Limb (tissue), 2 donors: Measurements from ENCODE around the gene ATP5IF1.

ENCODE experiments used
- DNase-seq, 2 donors: peaks; one replicate each; pipeline ENCODE4 v3.0.0-alpha.2; 2016; ENCODE audit errors: extremely low spot score in 2 of 2

ATP5IF1 gene

DNA sequence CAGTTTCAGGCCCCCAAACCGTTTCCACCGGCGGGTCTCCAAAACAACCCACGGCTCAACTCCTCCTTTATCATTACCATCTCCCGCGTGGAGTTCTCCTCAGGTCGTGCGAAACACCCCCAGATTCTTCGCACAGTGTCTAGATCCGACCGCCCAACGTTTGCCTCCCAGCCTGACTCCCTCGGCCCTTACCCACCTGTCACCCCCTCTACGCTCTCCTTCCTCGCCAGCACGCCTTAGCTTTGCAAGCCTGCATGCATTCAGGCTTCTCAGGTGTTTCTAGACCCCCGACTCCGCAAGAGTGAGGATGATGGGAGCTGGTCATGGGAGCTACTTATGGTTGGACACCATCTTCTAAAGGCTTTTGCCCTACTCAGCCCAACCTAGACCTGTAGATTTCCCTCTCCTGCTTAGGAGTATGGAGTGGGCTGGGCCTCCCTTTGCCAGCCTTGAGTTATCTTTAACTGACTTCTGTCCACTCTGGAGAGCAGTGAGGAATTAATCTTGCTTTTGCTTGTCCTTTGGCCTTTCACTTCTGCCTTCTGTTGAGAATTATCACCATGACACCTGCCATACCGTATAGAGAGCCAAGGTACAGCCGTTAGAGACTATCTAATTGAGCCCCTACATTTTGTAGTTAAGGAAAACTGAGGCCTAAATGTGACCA is 865 bp downstream of the ATP5IF1 start:
- no peak for DNase-seq

DNA sequence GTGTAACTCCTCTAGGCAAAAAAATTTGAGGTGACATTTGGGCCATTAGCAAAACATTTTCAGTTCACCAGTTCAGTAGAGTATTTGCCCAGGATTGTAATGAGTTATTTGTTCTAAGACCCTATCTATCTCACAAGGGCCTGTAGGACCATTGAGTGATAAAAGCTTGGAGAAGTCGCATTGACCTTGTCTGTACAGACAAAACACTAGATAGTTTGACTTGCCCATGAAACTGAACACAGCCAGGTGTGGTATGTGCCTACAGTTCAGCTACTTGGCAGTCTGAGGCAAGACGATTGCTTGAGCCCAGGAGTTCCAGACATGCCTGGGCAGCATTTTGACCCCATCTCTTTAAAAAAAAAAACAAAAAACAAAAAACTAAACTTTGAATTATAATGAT is 3.1 kb downstream of the ATP5IF1 start:
- DNase-seq = no peak

DNA sequence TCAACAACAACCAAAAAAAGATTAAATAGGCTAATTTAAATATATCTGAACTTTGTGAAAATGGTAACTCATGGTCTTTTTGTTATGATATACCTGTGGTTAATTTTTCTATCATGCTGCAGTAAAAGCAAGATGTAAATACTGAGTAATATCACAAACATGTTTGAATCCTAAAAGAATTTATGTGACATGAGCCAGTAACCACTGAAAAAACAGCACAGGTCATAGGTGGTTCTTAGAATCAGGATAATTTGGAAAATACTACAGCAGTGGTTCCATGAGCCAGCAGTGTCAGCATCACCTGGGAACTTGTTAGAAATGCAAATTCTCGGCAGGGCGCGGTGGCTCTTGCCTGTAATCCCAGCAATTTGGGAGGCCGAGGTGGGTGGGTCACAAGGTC is 4.1 kb downstream of the ATP5IF1 start:
- DNase-seq = no peak

DNA sequence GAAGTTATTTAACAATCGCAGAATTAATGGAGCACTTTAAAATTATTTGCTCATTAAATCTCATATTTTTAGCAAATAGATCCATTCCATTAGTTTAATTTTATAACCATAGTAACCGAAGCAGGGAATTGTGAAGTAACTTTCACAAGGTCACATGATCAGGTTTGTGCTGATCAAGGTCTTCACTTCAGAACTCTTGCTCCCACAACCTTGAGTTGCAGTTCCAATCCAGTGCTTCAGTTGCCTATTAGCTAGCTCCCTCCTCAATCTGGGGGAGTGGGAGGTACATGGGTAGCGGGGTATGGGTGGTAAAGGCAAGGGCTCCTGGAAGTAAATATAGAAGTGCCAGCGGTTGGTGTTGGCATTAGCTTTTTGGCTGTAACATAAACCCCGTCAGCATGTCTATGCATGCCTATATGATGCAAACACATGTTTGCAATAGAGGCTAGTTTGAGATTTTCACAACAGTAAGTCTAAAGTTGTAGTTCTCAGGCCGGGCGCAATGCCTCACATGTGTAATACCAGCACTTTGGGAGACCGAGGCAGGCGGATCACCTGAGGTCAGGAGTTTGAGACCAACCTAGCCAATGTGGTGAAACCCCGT is 5.8 kb downstream of the ATP5IF1 start:
- no peak for DNase-seq

DNA sequence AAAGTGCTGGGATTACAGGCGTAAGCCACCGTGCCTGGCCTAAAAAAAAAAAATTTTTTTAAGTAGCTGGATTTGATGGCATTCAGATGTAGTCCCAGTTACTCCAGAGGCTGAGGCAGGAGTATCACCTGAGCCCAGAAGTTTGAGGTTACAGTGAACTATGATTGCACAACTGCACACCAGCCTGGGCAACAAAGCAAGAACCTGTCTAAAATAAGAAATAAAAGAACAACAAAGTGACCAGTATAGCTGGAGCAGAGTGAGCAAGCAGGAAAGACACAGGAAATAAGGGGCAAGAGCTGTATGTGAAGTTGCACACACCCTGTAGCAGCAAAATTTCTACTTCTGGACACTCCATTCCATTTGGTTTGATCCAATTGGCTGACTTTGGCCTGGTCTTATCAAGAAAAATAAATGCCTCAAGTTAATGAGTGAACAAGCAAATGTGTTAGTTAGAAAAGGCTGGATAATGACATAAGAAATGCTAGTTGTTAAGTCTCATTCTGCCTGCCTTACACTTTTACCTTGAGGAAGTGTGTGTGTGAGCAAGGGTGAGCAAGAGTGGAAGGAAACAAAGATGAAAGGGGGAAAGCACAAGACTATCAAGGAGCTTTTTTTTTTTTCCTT is 7.9 kb downstream of the ATP5IF1 start:
- no peak for DNase-seq

DNA sequence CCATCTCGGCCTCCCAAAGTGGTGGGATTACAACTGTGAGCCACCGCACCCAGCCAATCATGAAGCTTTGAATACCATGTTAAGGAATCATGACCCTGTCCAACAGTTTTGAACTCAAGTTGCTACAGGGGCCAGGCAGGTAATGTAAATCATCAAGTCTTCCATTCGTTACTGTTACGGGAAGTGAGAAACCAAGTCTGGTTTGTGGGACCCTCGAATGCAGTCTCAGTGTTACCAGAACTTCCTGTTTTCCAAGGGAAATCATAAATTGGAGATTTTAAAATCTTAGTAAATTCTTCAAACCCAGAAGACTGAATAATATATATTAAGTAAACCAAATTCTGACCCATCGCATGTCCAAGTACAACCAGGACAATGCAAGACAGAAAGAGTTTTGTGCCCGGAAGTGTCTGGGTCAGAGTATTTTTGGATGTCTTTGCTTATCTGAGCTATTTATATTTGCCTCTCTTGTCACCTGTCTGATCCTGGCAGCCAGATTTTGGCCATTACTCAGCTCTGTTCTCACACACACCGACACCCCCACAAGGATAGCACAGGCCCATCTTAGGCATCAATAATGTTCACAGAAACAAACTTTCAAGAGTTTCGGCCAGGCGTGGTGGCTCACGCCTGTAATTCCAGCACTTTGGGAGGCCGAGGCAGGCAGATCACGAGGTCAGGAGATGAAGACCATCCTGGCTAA is 8.8 kb downstream of the ATP5IF1 start:
- DNase-seq = no peak

DNA sequence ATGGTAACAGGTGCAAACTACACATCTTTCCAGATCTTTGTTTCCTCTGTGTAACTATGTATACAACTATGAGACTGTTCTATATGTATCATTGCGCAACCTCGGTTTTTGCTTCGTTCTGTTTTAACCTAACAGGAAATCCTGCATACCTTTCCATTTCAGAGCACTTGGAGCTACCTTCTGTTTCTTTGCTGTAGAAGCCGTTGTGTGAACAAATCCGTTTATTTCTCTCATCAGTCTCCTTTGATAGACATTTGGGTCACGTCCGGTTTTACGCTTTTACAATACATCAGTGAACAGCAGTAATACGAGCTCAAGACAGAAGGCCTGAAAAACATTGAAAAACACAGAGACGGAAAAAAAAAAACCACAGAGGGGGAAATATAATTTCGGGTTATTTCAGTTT is 10.5 kb downstream of the ATP5IF1 start:
- DNase-seq = no peak

DNA sequence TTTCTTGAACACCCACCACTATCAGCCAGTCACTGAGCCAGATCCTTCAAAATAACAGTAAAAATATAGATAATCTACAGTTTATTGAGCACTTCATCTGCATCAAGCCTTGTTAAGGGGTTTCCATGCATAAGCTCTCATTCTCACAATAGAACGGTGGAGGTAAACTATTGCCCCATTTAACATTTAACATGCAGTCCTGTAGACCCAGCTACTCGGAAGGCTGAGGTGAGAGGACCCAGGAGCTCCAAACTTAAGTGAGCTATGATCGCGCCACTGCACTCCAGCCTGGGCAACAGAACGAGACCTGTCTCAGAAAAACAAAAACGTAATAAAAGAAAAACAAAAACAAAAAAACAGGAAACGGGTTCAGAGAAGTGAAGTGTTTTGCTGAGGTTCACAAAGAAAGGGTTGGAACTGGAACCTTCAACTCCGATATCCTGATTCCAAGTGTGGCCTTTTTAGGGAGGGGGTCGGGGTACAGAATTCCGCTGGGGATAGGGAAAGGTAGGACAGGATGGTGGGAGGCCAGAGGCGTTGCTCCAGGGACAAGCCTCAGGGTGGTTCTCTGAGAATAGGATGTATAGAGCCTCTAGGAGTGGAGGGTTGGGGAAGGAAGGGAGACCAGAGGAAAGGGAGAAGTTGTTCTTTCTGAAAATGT is 11.8 kb downstream of the ATP5IF1 start:
- DNase-seq = no peak

DNA sequence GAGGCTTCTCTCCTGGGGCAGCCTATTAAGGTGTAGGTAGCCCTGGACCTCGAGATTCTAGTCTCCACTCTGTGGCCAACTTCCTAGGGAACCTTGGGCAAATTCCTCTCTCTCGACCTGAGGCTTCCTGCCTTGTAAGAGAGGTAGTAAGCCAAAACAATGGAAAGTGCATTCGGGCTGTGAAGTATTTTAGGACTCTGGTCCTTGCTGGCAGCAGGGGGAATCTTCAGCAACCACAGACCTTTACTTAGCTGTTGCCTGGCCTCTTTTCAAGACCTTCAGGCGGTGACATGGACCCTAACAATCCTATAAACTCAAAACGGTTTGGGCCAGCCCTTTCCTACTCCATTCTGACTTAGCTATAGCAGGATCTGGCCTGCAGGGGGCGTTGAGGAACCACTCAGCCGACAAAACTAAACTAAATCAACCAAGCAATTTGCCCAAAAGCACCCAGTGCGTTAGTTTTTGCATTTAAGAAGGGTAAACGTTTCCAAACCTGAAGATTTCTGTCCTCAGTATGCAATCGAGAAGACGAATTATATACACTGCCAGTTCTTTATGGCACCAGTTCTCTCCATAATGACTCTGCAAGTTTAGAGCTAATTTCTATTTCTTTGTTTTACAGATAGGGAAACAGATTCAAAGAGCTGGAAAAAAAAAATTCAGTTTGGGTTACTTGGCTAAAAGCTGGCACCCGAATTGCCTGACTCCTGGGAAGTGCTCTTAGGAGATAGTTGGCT is 12.5 kb downstream of the ATP5IF1 start:
- peak; percentile 79 to 84 for DNase-seq

DNA sequence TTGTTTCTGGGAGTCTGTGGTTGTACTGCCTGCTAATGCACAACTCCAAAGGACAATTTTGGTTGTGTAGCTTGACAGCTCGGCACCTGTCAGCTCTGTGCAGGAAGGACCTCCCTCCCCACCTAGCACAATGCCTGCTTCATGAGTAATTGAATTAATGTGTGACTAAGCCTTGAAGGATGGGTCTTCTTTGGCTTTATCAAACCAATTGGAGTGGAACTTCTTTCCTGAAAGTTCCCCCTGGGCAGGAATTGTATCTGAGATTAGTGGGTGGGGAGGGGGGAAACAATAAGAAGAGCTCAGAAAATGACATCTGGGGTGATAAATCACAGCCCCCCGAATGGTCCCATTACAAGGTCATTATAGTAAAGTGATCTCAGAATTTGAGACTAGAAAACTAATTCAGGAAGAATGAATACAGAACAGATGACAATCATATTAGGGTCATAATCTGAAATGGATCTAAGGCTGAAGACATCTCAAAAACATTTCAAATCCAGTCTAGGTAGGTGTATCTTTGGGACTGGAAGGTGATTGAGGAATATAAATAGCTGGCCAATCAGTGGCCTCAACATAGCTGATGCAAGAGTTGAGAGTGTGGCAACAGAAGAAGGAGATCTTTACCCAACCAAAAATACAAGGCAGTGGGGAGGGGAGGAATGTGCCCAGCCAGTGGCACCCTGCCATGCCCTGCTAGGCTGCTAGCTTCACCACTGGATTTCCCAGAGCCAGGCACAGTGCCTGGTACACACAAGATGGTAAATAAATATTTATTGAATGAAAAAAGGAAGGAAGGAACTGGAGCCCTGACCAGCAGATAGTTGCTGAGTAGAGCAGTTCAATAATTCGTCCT is 13.3 kb downstream of the ATP5IF1 start:
- DNase-seq = no peak

DNA sequence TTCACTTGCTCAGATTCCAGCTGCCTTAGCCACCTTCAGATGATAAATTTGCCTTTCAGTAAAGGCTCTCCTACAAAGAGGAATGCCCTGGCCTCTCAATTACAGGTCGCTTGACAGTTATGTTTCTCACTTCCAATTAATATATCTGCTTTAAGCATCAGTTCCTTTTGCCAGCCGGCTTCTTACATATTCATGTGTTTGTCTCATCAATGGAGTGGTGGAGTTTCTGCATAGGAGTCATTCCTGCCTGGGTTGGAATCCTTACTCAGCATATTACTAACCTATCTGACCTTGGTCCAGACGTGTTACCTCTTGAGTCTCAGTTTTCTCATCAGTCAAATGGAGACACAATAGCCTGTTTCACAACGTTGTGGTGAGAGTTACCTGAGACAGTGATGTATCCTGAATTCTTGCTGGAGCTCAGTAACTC is 14.0 kb downstream of the ATP5IF1 start:
- no peak for DNase-seq

DNA sequence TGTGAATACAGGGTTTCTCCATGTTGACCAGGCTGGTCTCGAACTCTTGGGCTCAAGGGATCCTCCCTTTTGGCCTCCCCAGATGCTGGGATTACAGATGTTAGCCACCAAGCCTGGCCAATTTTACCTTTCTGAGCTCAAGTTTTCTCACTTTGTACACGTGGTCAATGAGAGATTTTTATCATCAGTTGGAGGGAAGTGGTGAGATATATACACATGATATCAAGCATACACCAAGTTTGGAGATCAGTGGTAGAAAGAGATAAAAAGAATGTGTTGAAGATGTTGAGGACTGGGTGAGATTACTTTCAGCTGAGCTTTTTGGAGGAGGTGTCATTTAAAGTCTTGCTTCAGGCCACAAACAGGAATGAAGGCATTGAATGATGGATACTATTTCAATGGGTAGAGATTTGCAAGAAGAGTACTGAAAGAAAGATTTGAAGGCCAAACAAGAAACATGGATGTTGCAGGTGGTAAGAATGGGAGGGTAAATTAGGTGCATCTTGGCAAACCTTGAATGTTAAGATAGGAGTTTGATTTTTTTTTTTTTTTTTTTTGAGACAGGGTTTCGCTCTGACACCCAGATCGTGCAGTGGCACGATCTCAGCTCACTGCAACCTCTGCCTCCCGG is 20.4 kb downstream of the ATP5IF1 start:
- no peak for DNase-seq

DNA sequence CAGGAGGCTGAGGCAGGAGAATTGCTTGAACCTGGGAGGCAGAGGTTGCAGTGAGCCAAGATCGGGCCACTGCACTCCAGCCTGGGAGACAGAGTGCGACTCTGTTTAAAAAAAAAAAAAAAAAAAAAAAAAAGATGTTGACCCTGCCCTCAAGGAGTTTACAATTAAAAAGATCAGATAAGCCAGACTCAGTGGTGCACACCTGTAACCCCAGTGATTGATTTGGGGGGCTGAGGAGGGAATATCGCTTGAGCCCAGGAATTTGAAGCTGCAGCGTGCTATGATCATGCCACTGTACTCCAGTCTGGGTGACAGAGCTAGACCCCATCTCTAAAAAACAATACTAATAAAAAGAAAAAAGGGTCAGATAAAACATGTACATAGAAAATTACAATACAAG is 21.8 kb downstream of the ATP5IF1 start:
- DNase-seq = no peak

DNA sequence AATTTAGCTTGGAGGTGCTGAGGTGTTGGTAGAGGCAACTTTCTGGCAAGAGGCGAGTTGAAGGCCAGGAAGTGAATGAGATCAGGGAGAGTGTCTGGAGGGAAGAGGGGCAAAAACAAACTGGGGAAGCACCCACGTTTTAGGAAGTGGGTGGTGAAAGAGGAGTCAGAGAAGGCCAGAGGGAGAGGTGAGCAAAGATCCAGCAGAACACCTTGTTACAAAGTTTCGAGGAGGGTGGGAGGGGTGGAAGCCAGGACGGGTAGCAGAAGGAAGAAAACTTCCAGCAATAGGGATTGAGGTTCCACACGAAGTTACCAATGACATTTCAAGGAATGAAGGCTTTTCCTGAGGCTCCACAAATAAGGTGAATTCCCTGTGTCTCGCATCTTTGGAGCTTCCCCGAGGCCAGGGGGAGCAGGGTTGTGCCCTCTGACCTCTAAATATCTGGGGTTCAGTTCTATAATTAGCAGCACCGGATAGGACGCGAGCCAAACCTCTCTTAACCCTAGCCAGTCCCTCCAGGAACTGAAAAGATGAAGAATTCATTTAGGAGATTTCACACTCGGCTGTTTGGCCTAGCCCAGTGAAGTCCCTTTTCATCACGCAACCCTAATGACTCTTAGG is 22.8 kb downstream of the ATP5IF1 start:
- no peak for DNase-seq

DNA sequence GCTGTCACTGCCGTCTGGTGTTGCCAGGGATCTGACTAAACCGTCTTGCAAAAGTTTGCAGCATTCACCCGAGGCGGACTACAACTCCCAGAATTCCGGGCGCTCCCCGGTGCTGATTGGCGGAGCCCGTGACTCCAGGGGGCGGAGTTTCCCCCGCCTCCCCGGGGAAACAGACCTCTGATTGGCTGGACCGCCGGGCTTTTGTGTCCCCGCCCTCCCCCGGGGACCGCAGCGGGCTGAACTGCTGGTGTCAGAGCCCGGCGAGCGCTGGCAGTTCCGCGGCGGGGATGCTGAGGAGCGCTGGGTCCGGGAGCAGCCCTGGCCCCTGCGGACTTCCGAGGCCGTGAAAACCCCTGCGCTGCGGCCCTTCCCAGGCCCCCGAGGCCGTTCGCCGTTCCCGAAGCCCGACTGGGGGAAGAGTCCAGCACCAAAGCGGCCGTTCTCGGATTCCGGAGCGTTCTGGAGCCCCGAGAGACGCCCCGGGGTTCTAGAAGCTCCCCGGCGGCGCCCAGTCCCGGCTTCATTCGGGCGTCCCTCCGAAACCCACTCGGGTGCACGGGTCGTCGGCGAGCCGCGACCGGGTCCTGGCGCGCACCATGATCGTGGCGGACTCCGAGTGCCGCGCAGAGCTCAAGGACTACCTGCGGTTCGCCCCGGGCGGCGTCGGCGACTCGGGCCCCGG is 23.5 kb downstream of the ATP5IF1 start, which contains the start of gene SESN2:
TSS of gene SESN2 (plus strand) at position 267 of the 682 bp plus-strand sequence. CDS start at position 597, 330 bp downstream.
- peak; percentile 96 to 99 for DNase-seq

DNA sequence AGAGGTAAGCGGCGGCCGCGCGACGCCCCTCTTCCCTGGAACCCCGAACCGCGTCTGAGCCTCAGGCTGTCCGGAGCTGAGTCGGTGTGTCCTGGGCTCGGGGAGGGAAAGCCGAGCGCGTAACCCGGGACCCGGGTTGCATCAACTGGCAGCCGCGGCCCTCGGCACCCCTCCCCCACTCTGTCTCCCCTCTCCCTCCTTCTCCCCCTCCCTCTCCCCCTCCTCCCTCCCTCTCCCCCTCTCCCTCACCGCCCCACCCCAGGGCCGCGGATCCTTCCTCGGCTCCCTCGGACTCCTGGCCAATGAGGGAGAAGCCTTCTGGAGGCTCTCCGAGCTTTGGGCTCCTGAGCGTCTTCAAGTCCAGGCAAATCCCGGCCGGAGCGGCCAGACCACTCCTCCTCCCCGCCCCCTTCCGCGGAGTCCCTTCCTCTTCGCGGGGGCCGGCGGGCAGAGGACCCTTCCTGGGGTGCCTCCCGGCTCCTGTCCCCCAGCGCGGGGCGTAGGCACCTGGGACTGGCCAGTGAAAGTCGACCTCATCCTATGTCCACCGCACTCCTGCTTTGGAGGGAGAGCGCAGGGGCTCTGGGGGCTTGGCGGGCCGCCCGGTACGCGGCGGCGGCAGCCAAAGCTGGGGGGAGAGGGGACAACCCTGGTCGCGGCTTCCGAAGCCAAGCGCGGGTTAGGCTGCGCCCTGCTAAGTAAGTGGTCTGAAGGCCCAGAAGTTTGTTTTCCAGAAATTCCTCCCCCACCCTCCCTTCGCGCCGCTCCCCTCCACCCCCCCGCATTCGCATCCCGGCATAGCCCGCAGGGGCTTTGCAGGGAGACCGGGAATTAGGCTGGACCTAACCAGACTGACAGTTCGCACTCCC is 24.2 kb downstream of the ATP5IF1 start:
- peak; percentile 58 to 85 for DNase-seq

DNA sequence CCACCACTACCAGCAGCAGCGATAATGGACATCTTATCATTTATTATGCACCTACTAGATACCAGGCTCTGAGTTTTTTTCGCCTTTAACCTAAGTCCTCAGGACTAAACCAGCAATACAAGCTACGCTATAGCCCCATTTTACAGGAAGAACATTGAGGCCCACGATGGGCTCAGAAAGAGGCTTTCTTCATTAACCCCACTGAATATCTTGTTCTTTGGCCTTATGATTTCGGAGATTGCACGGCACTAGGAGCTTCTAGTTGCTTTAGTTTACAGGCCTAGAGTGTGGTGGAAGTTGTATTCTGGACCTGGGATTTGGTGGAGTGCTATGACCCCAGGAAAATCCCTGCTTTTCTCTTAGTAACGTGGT is 24.9 kb downstream of the ATP5IF1 start:
- no peak for DNase-seq

DNA sequence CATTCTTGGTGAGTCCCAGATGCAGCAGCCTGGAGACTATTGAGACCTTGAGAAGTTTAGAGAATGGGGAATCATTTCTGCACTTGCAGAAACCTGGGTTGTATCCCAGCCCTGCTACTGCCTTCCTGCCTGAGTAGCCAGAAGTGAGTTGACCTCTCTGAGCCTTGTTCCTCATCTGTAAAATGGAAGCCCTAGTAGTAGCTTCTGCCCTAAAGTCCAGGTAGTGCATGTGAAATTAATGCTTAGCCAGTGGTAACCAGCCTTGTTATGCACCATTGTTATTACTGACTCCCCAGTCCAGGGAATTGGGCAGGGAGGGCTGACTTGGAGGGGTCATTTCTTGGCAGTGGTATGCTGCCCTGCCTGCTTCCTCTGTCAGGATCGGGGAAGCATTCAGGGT is 29.0 kb downstream of the ATP5IF1 start:
- DNase-seq = no peak
